Spleen (tissue), 13 donors: ENCODE data around the gene PMCH. TPM values are rescaled to one million over a fixed set of nuclear protein-coding genes. Genes with fewer than 3 reads are reported as not detected.
"Not testable (repeated sequence)": the region's sequence is repeated elsewhere in the genome, so short reads cannot be mapped to it uniquely, and the experiment has no call there.

Experiments used
- DNase-seq: peaks from one replicate; pipeline ENCODE4 v3.0.0-alpha.2; 2020
- H3K27ac ChIP-seq, 8 donors: fragments of 200-600 bp; sonication (generic) in 7 of 8; 1 replicate in 4 of 8; 2 replicates in 4 of 8; pipeline versions ENCODE4 v1.5.0 to v1.8.0; 2016 to 2021; ENCODE audit warnings: inconsistent platforms in 4 of 8, mild to moderate bottlenecking in 4 of 8, moderate library complexity in 1 of 8
- H3K27me3 ChIP-seq, 7 donors: fragments of 200-600 bp; sonication (generic) in 6 of 7; replicated peaks in 1 of 7; 1 replicate in 4 of 7; 2 replicates in 3 of 7; pipeline versions ENCODE4 v1.5.0 to v1.8.0; 2016 to 2021; ENCODE audit warnings: inconsistent platforms in 3 of 7, mild to moderate bottlenecking in 1 of 7
- H3K36me3 ChIP-seq, 6 donors: fragments of 200-600 bp; sonication (generic) in 5 of 6; 1 replicate in 4 of 6; 2 replicates in 2 of 6; pipeline versions ENCODE4 v1.5.0 to v1.8.0; 2016 to 2021; ENCODE audit warnings: inconsistent platforms in 2 of 6
- H3K4me1 ChIP-seq, 6 donors: fragments of 200-600 bp; sonication (generic) in 5 of 6; 1 replicate in 3 of 6; 2 replicates in 3 of 6; pipeline versions ENCODE4 v1.5.0 to v1.8.0; 2016 to 2021; ENCODE audit warnings: inconsistent platforms in 3 of 6
- H3K4me3 ChIP-seq, 8 donors: fragments of 200-600 bp; sonication (generic) in 7 of 8; 1 replicate in 4 of 8; 2 replicates in 4 of 8; pipeline versions ENCODE4 v1.5.0 to v1.8.0; 2016 to 2021; ENCODE audit warnings: inconsistent platforms in 4 of 8, mild to moderate bottlenecking in 4 of 8, moderate library complexity in 2 of 8
- H3K9me3 ChIP-seq, 8 donors: fragments of 200-600 bp; sonication (generic) in 7 of 8; 1 replicate in 4 of 8; 2 replicates in 4 of 8; pipeline versions ENCODE4 v1.5.0 to v1.8.0; 2016 to 2021; ENCODE audit warnings: inconsistent platforms in 4 of 8
- POLR2A ChIP-seq, 3 donors: fragments of 450-650 bp; IDR thresholded peaks; one replicate each; pipeline ENCODE4 v1.5.1; 2017; ENCODE audit warnings: antibody characterized with exemption in 3 of 3, mild to moderate bottlenecking in 1 of 3
- POLR2AphosphoS5 ChIP-seq, 3 donors: sonication (generic); formaldehyde crosslinking; IDR thresholded peaks; one replicate each; pipeline ENCODE4 v1.5.1; 2017; ENCODE audit warnings: antibody characterized with exemption in 3 of 3
- WGBS, 5 donors: extraction: QIAGEN DNeasy Blood & Tissue Kit in 3 of 5; methylation state at CpG; one replicate each; pipeline versions ENCODE4 v1.1.5 to v1.1.7; 2013 to 2018; 5-methylcytosine and 5-hydroxymethylcytosine counted together
- intact Hi-C: fragments of 100-400 bp; cut with DNase I; formaldehyde crosslinking; loops from one replicate; pipeline ENCODE4 v1.15.0; 2023; ENCODE audit warnings: low total_unique reads
- long read RNA-seq, 2 donors: transcript quantifications; one replicate each; lab custom pipeline, GENCODE V29; 2026
- polyA plus RNA-seq, 3 donors: library from polyadenylated mRNA; stranded (reverse); fragments of 200-250 nt; gene quantifications; one replicate each; pipeline ENCODE4 v1.2.1, GENCODE V29; 2013
- total RNA-seq, 7 donors: library from RNA; depleted of rRNA in 3 of 7; stranded (reverse); fragments of >200 nt in 3 of 7; fragmentation: NEBNext Ultra II Directional in 4 of 7; extraction: Animal tissue kit (Norgen Biotek cat#: 25700) in 4 of 7; gene quantifications; one replicate each; pipeline versions ENCODE4 v1.1.0 to v1.2.1, GENCODE V29; 2016 to 2021
- TF ChIP-seq, protein P1 (sequence below), 11 experiments: fragments of 200-600 bp in 7 of 11; fragments of 450-650 bp in 4 of 11; sonication (generic) in 4 of 11; IDR thresholded peaks in 8 of 11; conservative IDR thresholded peaks in 3 of 11; 1 replicate in 7 of 11; 2 replicates in 4 of 11; pipeline versions ENCODE4 v1.4.0 to v1.8.0; 2016 to 2021; ENCODE audit warnings: antibody characterized with exemption in 11 of 11, inconsistent platforms in 4 of 11, mild to moderate bottlenecking in 1 of 11
- donor health status: healthy with polysubstance abuse.
- donor health status: DM: no; HTN: no; CAD: no; lungs with moderate emphysema.
- donor health status: DM: no; HTN: no; CAD: no.
- donor health status: Bipolar disorder and iron deficiency.
- donor health status: healthy.
- donor health status: DM: no; HTN: no; CAD: no.
- donor health status: DM: yes; HTN: yes; CAD: no.

The PMCH gene, protein sequence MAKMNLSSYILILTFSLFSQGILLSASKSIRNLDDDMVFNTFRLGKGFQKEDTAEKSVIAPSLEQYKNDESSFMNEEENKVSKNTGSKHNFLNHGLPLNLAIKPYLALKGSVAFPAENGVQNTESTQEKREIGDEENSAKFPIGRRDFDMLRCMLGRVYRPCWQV
- total RNA-seq (1 to 10 TPM in 1 of 7 donors, not detected in 6; 2.4 TPM), polyA plus RNA-seq (under 1 TPM; 0.17 to 0.80 (median 0.48) TPM)
- long read RNA-seq, donor 1, partial matches to known transcripts = 0 of 1 reads
- long read RNA-seq, donor 1, other reads (novel, unspliced or antisense) = 0 of 1 reads
- long read RNA-seq, donor 2 = 0 reads

GRCh38 chr12:102197789-102198188 is at the start of gene PMCH:
TSS of gene PMCH (minus strand) at chr12:102197833. CDS start at chr12:102197770, 63 bp downstream.
- Histone ChIP-seq H3K4me3 (no peak within 1 kb of the TSS), H3K9me3 (no peaks in the 10 kb centered on the region), H3K27me3 (no peaks in the 10 kb centered on the region), H3K36me3 (no peaks in the 10 kb centered on the region), H3K4me1 (no peaks in the 10 kb centered on the region), H3K27ac (no peak within 1 kb of the TSS)
- DNase-seq = no peak
- WGBS, 5 donors = 65 to 83% (median 77%) methylated on average over 1 of the region's 1 CpG
- intact Hi-C loops = no loop called here
- TF ChIP-seq, protein P1, sequence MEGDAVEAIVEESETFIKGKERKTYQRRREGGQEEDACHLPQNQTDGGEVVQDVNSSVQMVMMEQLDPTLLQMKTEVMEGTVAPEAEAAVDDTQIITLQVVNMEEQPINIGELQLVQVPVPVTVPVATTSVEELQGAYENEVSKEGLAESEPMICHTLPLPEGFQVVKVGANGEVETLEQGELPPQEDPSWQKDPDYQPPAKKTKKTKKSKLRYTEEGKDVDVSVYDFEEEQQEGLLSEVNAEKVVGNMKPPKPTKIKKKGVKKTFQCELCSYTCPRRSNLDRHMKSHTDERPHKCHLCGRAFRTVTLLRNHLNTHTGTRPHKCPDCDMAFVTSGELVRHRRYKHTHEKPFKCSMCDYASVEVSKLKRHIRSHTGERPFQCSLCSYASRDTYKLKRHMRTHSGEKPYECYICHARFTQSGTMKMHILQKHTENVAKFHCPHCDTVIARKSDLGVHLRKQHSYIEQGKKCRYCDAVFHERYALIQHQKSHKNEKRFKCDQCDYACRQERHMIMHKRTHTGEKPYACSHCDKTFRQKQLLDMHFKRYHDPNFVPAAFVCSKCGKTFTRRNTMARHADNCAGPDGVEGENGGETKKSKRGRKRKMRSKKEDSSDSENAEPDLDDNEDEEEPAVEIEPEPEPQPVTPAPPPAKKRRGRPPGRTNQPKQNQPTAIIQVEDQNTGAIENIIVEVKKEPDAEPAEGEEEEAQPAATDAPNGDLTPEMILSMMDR (IDR thresholded peaks at IDR 0.05 in 8 of 11, conservative IDR thresholded peaks at IDR 0.05 in 3 of 11) = no peak
- TF ChIP-seq POLR2A (IDR thresholded peaks at IDR 0.05) (no peak), POLR2AphosphoS5 (IDR thresholded peaks at IDR 0.05) (no peak)

DNA sequence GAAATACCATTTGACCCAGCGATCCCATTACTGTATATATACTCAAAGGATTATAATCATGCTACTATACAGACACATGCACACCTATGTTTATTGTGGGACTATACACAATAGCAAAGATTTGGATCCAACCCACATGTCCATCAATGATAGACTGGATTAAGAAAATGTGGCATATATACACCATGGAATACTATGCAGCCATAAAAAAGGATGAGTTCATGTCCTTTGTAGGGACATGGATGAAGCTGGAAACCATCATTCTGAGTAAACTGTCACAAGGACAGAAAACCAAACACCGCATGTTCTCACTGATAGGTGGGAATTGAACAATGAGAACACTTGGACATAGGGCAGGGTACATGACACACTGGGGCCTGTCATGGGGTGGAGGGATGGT is 43.2 kb upstream of the PMCH start:
- 93 to 100% (median 96%) methylated on average over 2 of the region's 2 CpGs for WGBS, 5 donors
- DNase-seq, intact Hi-C loops, H3K36me3 ChIP-seq, H3K4me1 ChIP-seq, H3K4me3 ChIP-seq, H3K27me3 ChIP-seq, H3K27ac ChIP-seq: not testable (repeated sequence)
- peaks cover 0 to 30% (median 14%) of the 10 kb centered on the region in 8 donors for H3K9me3 ChIP-seq

DNA sequence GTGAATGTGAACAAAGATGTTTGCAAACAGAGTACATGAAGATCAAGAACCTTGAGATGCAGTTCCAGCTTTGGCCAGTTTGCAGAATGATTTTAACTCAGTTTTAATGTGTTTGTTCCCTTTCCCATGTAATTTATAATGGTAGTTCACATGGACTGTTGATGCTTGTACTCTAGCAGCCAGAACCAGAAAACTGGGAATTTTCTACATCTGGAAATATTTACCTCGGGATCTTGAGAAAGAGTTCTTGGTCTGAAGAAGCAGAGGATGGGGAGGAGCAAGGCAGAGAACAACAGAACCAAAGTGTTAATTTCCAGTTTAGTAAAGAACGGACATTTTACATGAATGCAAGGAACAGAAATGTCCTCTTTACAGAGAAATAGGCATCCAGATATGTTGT is 37.0 kb upstream of the PMCH start:
- TF ChIP-seq POLR2A (IDR thresholded peaks at IDR 0.05) (no peak), POLR2AphosphoS5 (IDR thresholded peaks at IDR 0.05) (no peak)
- TF ChIP-seq, protein P1 (IDR thresholded peaks at IDR 0.05 in 8 of 11, conservative IDR thresholded peaks at IDR 0.05 in 3 of 11) = no peak
- no peaks in the 10 kb centered on the region for H3K27me3 ChIP-seq
- no peak overlapping the region for H3K4me3 ChIP-seq
- no peak for DNase-seq
- intact Hi-C loops = no loop called here
- WGBS, 5 donors = 77 to 93% (median 85%) methylated on average over 2 of the region's 2 CpGs
- H3K4me1 ChIP-seq = no peaks in the 10 kb centered on the region
- no peaks in the 10 kb centered on the region for H3K36me3 ChIP-seq
- H3K27ac ChIP-seq = no peak overlapping the region
- peaks cover 0 to 7% (median 0%) of the 10 kb centered on the region in 8 donors for H3K9me3 ChIP-seq

GRCh38 chr12:102232446-102232845 is 34.8 kb upstream of the PMCH start:
- no peak for DNase-seq
- Histone ChIP-seq H3K27me3 (no peaks in the 10 kb centered on the region), H3K4me3 (no peak overlapping the region), H3K9me3 (peaks cover 0 to under 1% (median 0%) of the 10 kb centered on the region in 8 donors), H3K27ac (no peak overlapping the region), H3K4me1 (no peaks in the 10 kb centered on the region), H3K36me3 (no peaks in the 10 kb centered on the region)
- intact Hi-C loops = no loop called here
- WGBS, 5 donors = 83 to 100% (median 97%) methylated on average over 1 of the region's 1 CpG
- TF ChIP-seq POLR2A (IDR thresholded peaks at IDR 0.05) (no peak), POLR2AphosphoS5 (IDR thresholded peaks at IDR 0.05) (no peak)
- TF ChIP-seq, protein P1 (IDR thresholded peaks at IDR 0.05 in 8 of 11, conservative IDR thresholded peaks at IDR 0.05 in 3 of 11) = no peak
